GM19468 (cell line): ENCODE data around the gene ILF2.
"Not testable (repeated sequence)": the region's sequence is repeated elsewhere in the genome, so short reads cannot be mapped to it uniquely, and the experiment has no call there.

Experiments used
- ATAC-seq: cut with Tn5 transposase; IDR thresholded peaks from one replicate; pipeline ENCODE4 v1.9.1; 2021; ENCODE audit warnings: mild to moderate bottlenecking, moderate library complexity, moderate number of reproducible peaks; ENCODE audit not compliant: unreplicated experiment; ENCODE audit errors: extremely low read depth

Gene ILF2

GRCh38 chr1:153680120-153680403 lies 9.3 kb upstream of the ILF2 start:
- no peak for ATAC-seq

- no peak for ATAC-seq
Observed at GRCh38 chr1:153679337-153680119, 8.7 kb upstream of the ILF2 start.

GRCh38 chr1:153678519-153679336 lies 7.9 kb upstream of the ILF2 start, which contains the start of gene NPR1:
NPR1 (plus strand) TSS chr1:153678688; CDS start chr1:153679109, 421 bp downstream.
- ATAC-seq: no peak

- ATAC-seq: no peak
Observed at GRCh38 chr1:153677718-153678518, 7.1 kb upstream of the ILF2 start.

GRCh38 chr1:153673511-153673910 lies 2.7 kb upstream of the ILF2 start:
- ATAC-seq: no peak

- ATAC-seq: not testable (repeated sequence)
Observed at GRCh38 chr1:153671628-153672353, 998 bp upstream of the ILF2 start.

- no peak for ATAC-seq
Observed at GRCh38 chr1:153670257-153670858, 435 bp downstream of the ILF2 start.

- no peak for ATAC-seq
Observed at GRCh38 chr1:153669606-153670005, 1.2 kb downstream of the ILF2 start.

GRCh38 chr1:153668672-153669071 lies 2.1 kb downstream of the ILF2 start:
- ATAC-seq: not testable (repeated sequence)

GRCh38 chr1:153667439-153667838 lies 3.4 kb downstream of the ILF2 start:
- no peak for ATAC-seq

GRCh38 chr1:153663211-153663610 lies 7.6 kb downstream of the ILF2 start:
- ATAC-seq: no peak

GRCh38 chr1:153662269-153662668 lies 8.5 kb downstream of the ILF2 start:
- no peak for ATAC-seq

- no peak for ATAC-seq
Observed at GRCh38 chr1:153661111-153661708, 9.6 kb downstream of the ILF2 start.

- no peak for ATAC-seq
Observed at GRCh38 chr1:153659656-153660055, 11.1 kb downstream of the ILF2 start.

GRCh38 chr1:153659175-153659534 lies 11.6 kb downstream of the ILF2 start:
- ATAC-seq: no peak

- peak; percentile 83 for ATAC-seq
Observed at GRCh38 chr1:153658400-153659174, 12.2 kb downstream of the ILF2 start, which contains the start of gene SNAPIN. SNAPIN (plus strand) TSS chr1:153658703; CDS start chr1:153658744, 41 bp downstream.

- no peak for ATAC-seq
Observed at GRCh38 chr1:153655333-153655732, 15.5 kb downstream of the ILF2 start.

GRCh38 chr1:153652805-153653500 lies 17.8 kb downstream of the ILF2 start:
- ATAC-seq: no peak
